ENCODE results near the gene MORN5. TPM values are rescaled to one million over a fixed set of nuclear protein-coding genes. Genes with fewer than 3 reads are reported as not detected.

The MORN5 gene
- total and polyA plus RNA-seq, 2 donors (not counting 1 experiment from before 2014, with no cell fraction given): not detected

GRCh38 chr9:122216798-122217418, 57.2 kb downstream of the MORN5 start:
- ChIA-PET POLR2A (no interaction called here), CTCF (no interaction called here)
- Histone ChIP-seq H2AFZ (ENCODE audit: insufficient read depth, low read depth, low read length, poor library complexity, severe bottlenecking) (no peak overlapping the region), H3K9me3 (ENCODE audit: control extremely low read depth in 1 of 3, control insufficient read depth in 2 of 3, insufficient read depth in 1 of 3, low read length in 2 of 3) (peaks cover 0 to 45% (median 0%) of the 10 kb centered on the region in 3 donors), H3K9ac (ENCODE audit: low read length) (no peak overlapping the region), H3K27me3 (replicated peaks in 1 of 4; ENCODE audit: control extremely low read depth in 1 of 4, control insufficient read depth in 3 of 4, insufficient read depth in 4 of 4, low read length in 3 of 4) (peaks cover 0 to 92% (median 72%) of the 10 kb centered on the region in 4 experiments), H3K4me2 (replicated peaks; ENCODE audit: low read depth, low read length, poor library complexity, severe bottlenecking) (no peak overlapping the region), H4K20me1 (ENCODE audit: control insufficient read depth, insufficient read depth, low read length, poor library complexity, severe bottlenecking) (no peaks in the 10 kb centered on the region), H3K36me3 (replicated peaks in 1 of 2; ENCODE audit: control extremely low read depth in 1 of 2, control insufficient read depth in 1 of 2, extremely low read depth in 1 of 2, insufficient read depth in 2 of 2, low read length in 1 of 2) (no peaks in the 10 kb centered on the region), H3K4me1 (ENCODE audit: control insufficient read depth in 2 of 2, insufficient read depth in 2 of 2, low read length in 2 of 2) (peaks cover 43 to 54% of the 10 kb centered on the region in 2 donors), H3K4me3 (ENCODE audit: control extremely low read depth in 1 of 5, extremely low read depth in 1 of 5, insufficient read depth in 1 of 5, low read depth in 2 of 5, low read length in 4 of 5) (no peak overlapping the region), H3K27ac (ENCODE audit: low read length in 2 of 2) (no peak overlapping the region), H3K79me2 (ENCODE audit: control insufficient read depth, insufficient read depth, low read length) (no peaks in the 10 kb centered on the region)
- Mint-ChIP-seq H3K27me3 (peaks cover 84% of the 10 kb centered on the region), H3K9me3 (ENCODE audit: insufficient read depth) (no peaks in the 10 kb centered on the region), H3K4me1 (peaks cover 39% of the 10 kb centered on the region), H3K4me3 (no peak overlapping the region), H3K27ac (no peak overlapping the region)
- intact Hi-C loops (cut with micrococcal nuclease): no loop called here
- 95% methylated on average over 34 of the region's 35 CpGs for WGBS (ENCODE audit: insufficient coverage)
- TF ChIP-seq EZH2 (IDR thresholded peaks at IDR 0.05; ENCODE audit: borderline replicate concordance, insufficient read depth, low read depth, low read length, poor library complexity, severe bottlenecking) (no peak), CTCF (IDR thresholded peaks at IDR 0.05) (no peak)
- ATAC-seq (ENCODE audit: low read depth): no peak
- no peak for DNase-seq

GRCh38 chr9:122217640-122218039, 57.9 kb downstream of the MORN5 start:
- WGBS (ENCODE audit: insufficient coverage): 12% methylated on average over 3 of the region's 4 CpGs
- Histone ChIP-seq H3K9me3 (ENCODE audit: control extremely low read depth in 1 of 3, control insufficient read depth in 2 of 3, insufficient read depth in 1 of 3, low read length in 2 of 3) (peaks cover 0 to 42% (median 0%) of the 10 kb centered on the region in 3 donors), H4K20me1 (ENCODE audit: control insufficient read depth, insufficient read depth, low read length, poor library complexity, severe bottlenecking) (no peaks in the 10 kb centered on the region), H3K9ac (ENCODE audit: low read length) (no peak overlapping the region), H3K79me2 (ENCODE audit: control insufficient read depth, insufficient read depth, low read length) (no peaks in the 10 kb centered on the region), H3K36me3 (replicated peaks in 1 of 2; ENCODE audit: control extremely low read depth in 1 of 2, control insufficient read depth in 1 of 2, extremely low read depth in 1 of 2, insufficient read depth in 2 of 2, low read length in 1 of 2) (no peaks in the 10 kb centered on the region), H3K4me2 (replicated peaks; ENCODE audit: low read depth, low read length, poor library complexity, severe bottlenecking) (no peak overlapping the region), H3K4me3 (ENCODE audit: control extremely low read depth in 1 of 5, extremely low read depth in 1 of 5, insufficient read depth in 1 of 5, low read depth in 2 of 5, low read length in 4 of 5) (no peak overlapping the region), H3K4me1 (ENCODE audit: control insufficient read depth in 2 of 2, insufficient read depth in 2 of 2, low read length in 2 of 2) (peaks cover 43 to 54% of the 10 kb centered on the region in 2 donors), H3K27ac (ENCODE audit: low read length in 2 of 2) (no peak overlapping the region), H3K27me3 (replicated peaks in 1 of 4; ENCODE audit: control extremely low read depth in 1 of 4, control insufficient read depth in 3 of 4, insufficient read depth in 4 of 4, low read length in 3 of 4) (peaks cover 0 to 92% (median 70%) of the 10 kb centered on the region in 4 experiments), H2AFZ (ENCODE audit: insufficient read depth, low read depth, low read length, poor library complexity, severe bottlenecking) (no peak overlapping the region)
- intact Hi-C loops (cut with micrococcal nuclease): no loop called here
- ChIA-PET POLR2A (no interaction called here), CTCF (no interaction called here)
- H3K4me1 Mint-ChIP-seq: peaks cover 42% of the 10 kb centered on the region
- H3K9me3 Mint-ChIP-seq (ENCODE audit: insufficient read depth): no peaks in the 10 kb centered on the region
- H3K27me3 Mint-ChIP-seq: peaks cover 84% of the 10 kb centered on the region
- no peak for ATAC-seq (ENCODE audit: low read depth)
- H3K4me3 Mint-ChIP-seq: no peak overlapping the region
- H3K27ac Mint-ChIP-seq: no peak overlapping the region
- DNase-seq: no peak
- TF ChIP-seq CTCF (IDR thresholded peaks at IDR 0.05): no peak
- no peak for TF ChIP-seq EZH2 (IDR thresholded peaks at IDR 0.05; ENCODE audit: borderline replicate concordance, insufficient read depth, low read depth, low read length, poor library complexity, severe bottlenecking)
